ENCODE measurements around the gene COG1. TPM values are rescaled to one million over a fixed set of nuclear protein-coding genes. Genes with fewer than 3 reads are reported as not detected.

The COG1 gene
- polyA plus RNA-seq, 2 of the 4 experiments (the other 2 are of a cell fraction) = 19.5 to 26.0 TPM

- 1% methylated on average over 53 of the region's 63 CpGs for WGBS (ENCODE audit: missing lambda C conversion rate)
- TF ChIP-seq CHD2 (IDR thresholded peaks at IDR 0.05; ENCODE audit: low read length, partially characterized antibody) = no peak
- TF ChIP-seq MAFK (IDR thresholded peaks at IDR 0.05; ENCODE audit: partially characterized antibody) = no peak
- no peak for TF ChIP-seq CBX2 (IDR thresholded peaks at IDR 0.05; ENCODE audit: borderline replicate concordance, low read depth)
- TF ChIP-seq ESRRA (IDR thresholded peaks at IDR 0.05; ENCODE audit: borderline replicate concordance, low read length) = no peak
- no peak for TF ChIP-seq ZC3H11A (IDR thresholded peaks at IDR 0.05)
- peak in 1 of 2 experiments; percentile 80; a peak in 2 of 5 replicates for TF ChIP-seq JUN (IDR thresholded peaks at IDR 0.05)
- TF ChIP-seq KDM1A (IDR thresholded peaks at IDR 0.05; ENCODE audit: low read depth) = 0 out of 2 replicates have a peak, but pooled peaks have one; percentile 40
- TF ChIP-seq PHF8 (IDR thresholded peaks at IDR 0.05; ENCODE audit: borderline replicate concordance, low read depth) = peak; percentile 74; the same call in 1 of the 2 replicates
- no peak for TF ChIP-seq FOXS1 (CRISPR knock-in tag; IDR thresholded peaks at IDR 0.05)
- TF ChIP-seq MAX (IDR thresholded peaks at IDR 0.05) = peak; percentile 78
- TF ChIP-seq BCL3 (IDR thresholded peaks at IDR 0.05) = peak; percentile 74; the same call in 1 of the 3 replicates
- no peak for TF ChIP-seq NFE2L2 (conservative IDR thresholded peaks at IDR 0.05; ENCODE audit: low read length)
- TF ChIP-seq NPAS2 (CRISPR knock-in tag; IDR thresholded peaks at IDR 0.05; ENCODE audit: borderline replicate concordance) = no peak
- no peak; the same call in 1 of the 2 replicates for TF ChIP-seq GATA3 (IDR thresholded peaks at IDR 0.05; ENCODE audit: borderline replicate concordance)
- TF ChIP-seq EHMT2 (IDR thresholded peaks at IDR 0.05; ENCODE audit: low read depth) = no peak
- TF ChIP-seq PBX3 (IDR thresholded peaks at IDR 0.05) = no peak
- no peak for TF ChIP-seq HOXB13 (CRISPR knock-in tag; IDR thresholded peaks at IDR 0.05; ENCODE audit: low read depth)
- peak; percentile 88 for TF ChIP-seq POLR2A (IDR thresholded peaks at IDR 0.05; ENCODE audit: low read length)
- 0 out of 2 replicates have a peak, but pooled peaks have one; percentile 42 for TF ChIP-seq ELK1 (IDR thresholded peaks at IDR 0.05; ENCODE audit: low read depth, low read length)
- TF ChIP-seq CTCF (IDR thresholded peaks at IDR 0.05) = no peak
- peak in 1 of 2 experiments; percentile 1; a peak in 1 of 5 replicates for TF ChIP-seq RAD21 (conservative IDR thresholded peaks at IDR 0.05 in 1 of 2, IDR thresholded peaks at IDR 0.05 in 1 of 2)
- no peak for TF ChIP-seq USF2 (IDR thresholded peaks at IDR 0.05)
- TF ChIP-seq JUNB (IDR thresholded peaks at IDR 0.05) = no peak
- TF ChIP-seq RNF2 (IDR thresholded peaks at IDR 0.05; ENCODE audit: borderline replicate concordance, low read depth) = no peak
- TF ChIP-seq REST (IDR thresholded peaks at IDR 0.05) = no peak
- TF ChIP-seq MYC (IDR thresholded peaks at IDR 0.05; ENCODE audit: borderline replicate concordance, low read length) = 0 out of 2 replicates have a peak, but pooled peaks have one; percentile 68
- TF ChIP-seq CEBPB (IDR thresholded peaks at IDR 0.05) = no peak
- TF ChIP-seq TFCP2L1 (CRISPR knock-in tag; IDR thresholded peaks at IDR 0.05) = peak; percentile 55; the same call in 1 of the 2 replicates
- DNase-seq (ENCODE audit: low read depth in 1 of 2, low spot score in 1 of 2) (peak; percentile 94 to 95), ATAC-seq (peak; percentile 84 to 95), FAIRE-seq (no peak)
- ChIA-PET POLR2A (interaction anchor here (0.6 to 1.6 kb wide), 7 partner anchors 10 to 639 kb away, joined by 3 to 8 read pairs (median 4); partner anchors contain the start of gene COG1), CTCF (interaction anchor here (0.6 to 4.2 kb wide), 20 partner anchors 11 to 675 kb away, joined by 3 to 26 read pairs (median 5); partner anchors contain the start of gene COG1)
- peak overlapping the region; percentile 94 for H3K4me2 ChIP-seq
- no peaks in the 10 kb centered on the region for H3K9me3 ChIP-seq
- H3K27ac ChIP-seq = peak overlapping the region; percentile 89 to 95
- peaks cover 44% of the 10 kb centered on the region for H3K4me1 ChIP-seq
- peak overlapping the region; percentile 88 for H3K4me3 ChIP-seq
Observed at GRCh38 chr17:73231841-73232586, 39.2 kb downstream of the COG1 start.

Measured in A549 (cell line).